HEK293T (cell line): ENCODE results near the gene SHANK1.

Experiments
- BHLHE40 ChIP-seq: fragments of 450-650 bp; IDR thresholded peaks from 2 replicates; pipeline ENCODE4 v1.6.1; 2016; ENCODE audit warnings: mild to moderate bottlenecking, moderate library complexity, borderline replicate concordance
- ELF4 ChIP-seq: fragments of 450-650 bp; IDR thresholded peaks from 2 replicates; pipeline ENCODE4 v1.6.1; 2017; ENCODE audit warnings: antibody characterized with exemption
- FOXA1 ChIP-seq: fragments of 450-650 bp; IDR thresholded peaks from 2 replicates; pipeline ENCODE4 v1.6.1; 2016; ENCODE audit warnings: mild to moderate bottlenecking
- FOXK2 ChIP-seq: fragments of 450-650 bp; IDR thresholded peaks from 2 replicates; pipeline ENCODE4 v1.6.1; 2016; ENCODE audit warnings: mild to moderate bottlenecking
- FOXM1 ChIP-seq: fragments of 450-650 bp; IDR thresholded peaks from 2 replicates; pipeline ENCODE4 v1.6.1; 2017; ENCODE audit warnings: mild to moderate bottlenecking, borderline replicate concordance
- NFRKB ChIP-seq: fragments of 450-650 bp; IDR thresholded peaks from 2 replicates; pipeline ENCODE4 v1.6.1; 2016; ENCODE audit warnings: mild to moderate bottlenecking, moderate library complexity
- SP1 ChIP-seq: fragments of 450-650 bp; IDR thresholded peaks from 2 replicates; pipeline ENCODE4 v1.6.1; 2017
- SUZ12 ChIP-seq: fragments of 450-650 bp; IDR thresholded peaks from 2 replicates; pipeline ENCODE4 v1.6.1; 2016; ENCODE audit warnings: mild to moderate bottlenecking
- ZNF384 ChIP-seq: fragments of 450-650 bp; IDR thresholded peaks from 2 replicates; pipeline ENCODE4 v1.6.1; 2016

DNA sequence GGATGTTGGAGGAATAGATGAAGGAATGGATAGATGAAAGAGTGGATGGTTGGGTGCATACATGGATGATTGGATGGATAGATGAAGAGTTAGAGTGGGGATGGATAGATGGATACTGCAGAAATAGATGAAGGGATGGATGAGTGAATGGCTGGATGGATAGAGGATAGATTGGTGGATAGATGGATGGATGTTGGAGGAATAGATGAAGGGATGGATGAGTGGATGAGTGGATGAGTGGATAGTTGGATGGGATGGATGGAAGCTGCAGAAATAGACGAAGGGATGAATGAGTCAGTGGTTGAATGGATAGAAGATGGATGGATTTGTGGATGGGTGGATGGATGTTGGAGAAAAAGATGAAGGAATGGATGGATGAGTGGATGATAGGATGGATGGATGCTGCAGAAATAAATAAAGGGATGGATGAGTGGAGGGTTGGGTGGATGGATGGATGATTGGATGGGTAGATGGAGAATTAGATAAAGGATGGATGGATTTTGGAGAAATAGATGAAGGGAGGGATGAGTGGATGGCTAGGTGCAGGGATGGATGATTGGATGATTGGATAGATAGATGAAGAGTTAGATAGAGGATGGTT is 75.2 kb downstream of the SHANK1 start:
- TF ChIP-seq FOXA1 (no peak), SUZ12 (no peak), NFRKB (no peak), FOXK2 (no peak), ELF4 (no peak), SP1 (no peak), ZNF384 (no peak), BHLHE40 (no peak), FOXM1 (no peak)
